Measurements from ENCODE around the gene SYT2.
"Not testable (repeated sequence)": the region's sequence is repeated elsewhere in the genome, so short reads cannot be mapped to it uniquely, and the experiment has no call there.

- TF ChIP-seq E2F1 (CRISPR knock-in tag; IDR thresholded peaks at IDR 0.05); JUNB (CRISPR knock-in tag; IDR thresholded peaks at IDR 0.05; ENCODE audit: borderline replicate concordance); ZNF576 (CRISPR knock-in tag; IDR thresholded peaks at IDR 0.05): not testable (repeated sequence)
Measured at GRCh38 chr1:202620036-202620435, 90.2 kb downstream of the SYT2 start.
